Smooth muscle cell (in vitro differentiated cells): ENCODE results near the gene RTP3. TPM values are rescaled to one million over a fixed set of nuclear protein-coding genes. Genes with fewer than 3 reads are reported as not detected.
"Not testable (repeated sequence)": the region's sequence is repeated elsewhere in the genome, so short reads cannot be mapped to it uniquely, and the experiment has no call there.

Experiments used
- DNase-seq: peaks from one replicate; lab custom pipeline; 2025; ENCODE audit not compliant: unreplicated experiment; lab: John Stamatoyannopoulos, UW
- H2AFZ ChIP-seq: fragments of 200-600 bp; sonication (generic); 2 replicates; pipeline ENCODE4 v1.6.0; 2016; ENCODE audit warnings: antibody characterized with exemption, low read depth, mild to moderate bottlenecking
- H3F3A ChIP-seq: fragments of 200-600 bp; sonication (generic); 2 replicates; pipeline ENCODE4 v1.6.0; 2017; ENCODE audit warnings: antibody characterized with exemption, low read depth
- H3K27ac ChIP-seq: fragments of 200-600 bp; sonication (generic); 2 replicates; pipeline ENCODE4 v1.5.1; 2016; ENCODE audit warnings: low read depth, mild to moderate bottlenecking
- H3K27me3 ChIP-seq: fragments of 200-600 bp; sonication (generic); 2 replicates; pipeline ENCODE4 v1.6.1; 2016; ENCODE audit warnings: low read depth, mild to moderate bottlenecking
- H3K36me3 ChIP-seq: fragments of 200-600 bp; sonication (generic); 2 replicates; pipeline ENCODE4 v1.5.1; 2016; ENCODE audit warnings: low read depth
- H3K4me1 ChIP-seq: fragments of 200-600 bp; sonication (generic); 2 replicates; pipeline ENCODE4 v1.5.1; 2016; ENCODE audit warnings: low read depth
- H3K4me2 ChIP-seq: fragments of 200-600 bp; sonication (generic); 2 replicates; pipeline ENCODE4 v1.6.0; 2016; ENCODE audit warnings: mild to moderate bottlenecking
- H3K4me3 ChIP-seq: fragments of 200-600 bp; sonication (generic); 2 replicates; pipeline ENCODE4 v1.5.1; 2016; ENCODE audit warnings: mild to moderate bottlenecking
- H3K79me2 ChIP-seq: fragments of 200-600 bp; sonication (generic); 2 replicates; pipeline ENCODE4 v1.6.0; 2016; ENCODE audit warnings: low read depth, mild to moderate bottlenecking
- H3K9ac ChIP-seq: fragments of 200-600 bp; sonication (generic); 2 replicates; pipeline ENCODE4 v1.6.0; 2016; ENCODE audit warnings: low read depth
- H3K9me3 ChIP-seq: fragments of 200-600 bp; sonication (generic); replicated peaks from 2 replicates; pipeline ENCODE4 v1.5.1; 2016; ENCODE audit warnings: low read depth
- H4K20me1 ChIP-seq: fragments of 200-600 bp; sonication (generic); 2 replicates; pipeline ENCODE4 v1.6.0; 2016; ENCODE audit warnings: low read depth
- WGBS: methylation state at CpG from one replicate; pipeline ENCODE4 v1.1.7; 2016; ENCODE audit warnings: low lambda C conversion rate; 5-methylcytosine and 5-hydroxymethylcytosine counted together
- polyA plus RNA-seq: library from polyadenylated mRNA; unstranded; fragments of >200 nt; fragmentation: Nextera tagmentation; extraction: Ambion mirVana; gene quantifications from 2 replicates; pipeline ENCODE4 v1.2.1, GENCODE V29; 2016
- total RNA-seq: library from RNA; depleted of rRNA; stranded (reverse); fragments of >200 nt; gene quantifications from 2 replicates; pipeline ENCODE4 v1.2.3, GENCODE V29; 2014
- TF ChIP-seq, protein P1 (sequence below): fragments of 200-600 bp; sonication (generic); IDR thresholded peaks from 2 replicates; pipeline ENCODE4 v1.5.1; 2017; ENCODE audit warnings: borderline replicate concordance, mild to moderate bottlenecking, antibody characterized with exemption; ENCODE audit not compliant: insufficient read depth, poor library complexity, severe bottlenecking

RTP3 gene
- total and polyA plus RNA-seq, 2 experiments from 2014 or later, result 0.19 TPM; not detected in 1

DNA sequence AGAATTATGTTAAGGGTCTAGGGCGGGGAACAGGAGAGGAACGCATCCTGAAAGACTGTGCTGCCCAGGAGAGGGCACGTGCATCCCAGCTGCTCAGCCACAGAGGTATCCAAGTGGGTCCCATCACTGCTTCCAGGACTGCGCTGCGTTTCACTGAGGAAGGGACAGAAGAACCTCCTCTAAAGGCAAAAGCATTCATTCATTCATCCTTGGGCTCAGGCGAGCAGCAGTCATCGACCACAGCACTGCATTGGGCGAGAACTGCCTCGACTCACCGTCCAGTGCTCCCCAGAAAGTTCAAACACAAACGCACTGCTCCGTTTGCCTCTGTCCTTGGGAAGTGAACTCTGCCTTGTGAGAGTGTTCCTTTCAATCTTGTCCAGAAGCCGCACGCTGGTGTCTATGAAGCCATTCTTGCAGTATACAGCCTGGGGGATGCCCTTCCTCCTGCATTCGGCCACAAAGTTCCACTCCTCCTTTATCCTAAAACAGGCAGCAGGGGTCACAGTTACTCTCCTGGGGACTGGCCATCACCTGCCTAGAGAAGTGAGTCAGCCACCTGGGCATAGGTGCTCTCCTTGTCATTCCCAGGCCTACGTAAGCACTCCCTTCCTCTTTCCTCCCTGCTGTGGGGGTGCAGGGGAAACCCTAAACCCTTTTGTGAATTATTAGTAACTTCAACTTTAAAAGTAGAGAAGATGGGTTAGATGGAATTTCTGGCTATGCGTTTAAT, 47.2 kb downstream of the RTP3 start:
- 90% methylated on average over 17 of the region's 17 CpGs for WGBS
- no peaks in the 10 kb centered on the region for H3K27me3 ChIP-seq
- H3K4me1 ChIP-seq, result no peaks in the 10 kb centered on the region
- H3K27ac ChIP-seq, result no peak overlapping the region
- no peaks in the 10 kb centered on the region for H3K36me3 ChIP-seq
- no peaks in the 10 kb centered on the region for H3F3A ChIP-seq
- H2AFZ ChIP-seq, result no peak overlapping the region
- TF ChIP-seq, protein P1, sequence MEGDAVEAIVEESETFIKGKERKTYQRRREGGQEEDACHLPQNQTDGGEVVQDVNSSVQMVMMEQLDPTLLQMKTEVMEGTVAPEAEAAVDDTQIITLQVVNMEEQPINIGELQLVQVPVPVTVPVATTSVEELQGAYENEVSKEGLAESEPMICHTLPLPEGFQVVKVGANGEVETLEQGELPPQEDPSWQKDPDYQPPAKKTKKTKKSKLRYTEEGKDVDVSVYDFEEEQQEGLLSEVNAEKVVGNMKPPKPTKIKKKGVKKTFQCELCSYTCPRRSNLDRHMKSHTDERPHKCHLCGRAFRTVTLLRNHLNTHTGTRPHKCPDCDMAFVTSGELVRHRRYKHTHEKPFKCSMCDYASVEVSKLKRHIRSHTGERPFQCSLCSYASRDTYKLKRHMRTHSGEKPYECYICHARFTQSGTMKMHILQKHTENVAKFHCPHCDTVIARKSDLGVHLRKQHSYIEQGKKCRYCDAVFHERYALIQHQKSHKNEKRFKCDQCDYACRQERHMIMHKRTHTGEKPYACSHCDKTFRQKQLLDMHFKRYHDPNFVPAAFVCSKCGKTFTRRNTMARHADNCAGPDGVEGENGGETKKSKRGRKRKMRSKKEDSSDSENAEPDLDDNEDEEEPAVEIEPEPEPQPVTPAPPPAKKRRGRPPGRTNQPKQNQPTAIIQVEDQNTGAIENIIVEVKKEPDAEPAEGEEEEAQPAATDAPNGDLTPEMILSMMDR, result no peak
- no peak overlapping the region for H3K4me3 ChIP-seq
- H4K20me1 ChIP-seq, result no peaks in the 10 kb centered on the region
- H3K79me2 ChIP-seq, result no peaks in the 10 kb centered on the region
- H3K4me2 ChIP-seq, result no peak overlapping the region
- no peaks in the 10 kb centered on the region for H3K9me3 ChIP-seq
- DNase-seq, result no peak
- no peak overlapping the region for H3K9ac ChIP-seq

GRCh38 chr3:46545818-46546630, 48.2 kb downstream of the RTP3 start:
- Histone ChIP-seq H3K4me3 (no peak overlapping the region), H3F3A (no peaks in the 10 kb centered on the region), H3K9me3 (no peaks in the 10 kb centered on the region), H3K36me3 (no peaks in the 10 kb centered on the region), H3K4me1 (no peaks in the 10 kb centered on the region), H3K27me3 (no peaks in the 10 kb centered on the region), H2AFZ (no peak overlapping the region), H3K9ac (no peak overlapping the region), H4K20me1 (no peaks in the 10 kb centered on the region), H3K4me2 (no peak overlapping the region), H3K27ac (no peak overlapping the region), H3K79me2 (no peaks in the 10 kb centered on the region)
- TF ChIP-seq, protein P1, result no peak
- 77% methylated on average over 6 of the region's 6 CpGs for WGBS
- no peak for DNase-seq

DNA sequence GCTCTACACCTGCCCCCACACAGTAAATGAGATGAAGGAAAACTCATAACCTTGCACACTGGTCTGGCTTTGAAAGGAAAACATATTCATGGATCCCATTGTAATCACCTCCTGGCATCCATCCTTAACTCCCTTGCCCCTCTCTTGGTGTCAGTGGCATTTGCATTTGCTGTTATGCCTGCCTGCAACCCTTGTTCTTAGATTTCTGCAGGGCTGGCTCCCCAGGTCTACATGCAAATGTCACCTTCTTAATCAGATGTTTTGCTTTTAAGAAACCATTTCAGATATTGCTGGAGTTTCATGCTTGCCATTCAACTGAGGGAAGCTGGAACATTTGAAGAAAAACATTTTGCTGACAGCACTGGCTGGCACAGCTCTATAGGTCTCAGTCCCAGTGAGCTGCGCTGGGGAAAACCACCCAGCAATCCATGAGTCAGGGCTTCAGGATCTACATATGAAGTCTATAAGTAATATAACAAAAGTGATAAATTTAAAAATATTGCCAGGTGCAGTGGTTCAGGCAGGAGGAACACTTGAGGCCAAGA, 49.2 kb downstream of the RTP3 start:
- H3K27me3 ChIP-seq, result no peaks in the 10 kb centered on the region
- H2AFZ ChIP-seq, result no peak overlapping the region
- no peaks in the 10 kb centered on the region for H3K9me3 ChIP-seq
- H3K4me3 ChIP-seq, result no peak overlapping the region
- H3K79me2 ChIP-seq, result no peaks in the 10 kb centered on the region
- no peak overlapping the region for H3K9ac ChIP-seq
- H3K27ac ChIP-seq, result no peak overlapping the region
- H4K20me1 ChIP-seq, result no peaks in the 10 kb centered on the region
- TF ChIP-seq, protein P1, result no peak
- H3K4me1 ChIP-seq, result no peaks in the 10 kb centered on the region
- WGBS, result 83% methylated on average over 1 of the region's 1 CpG
- no peaks in the 10 kb centered on the region for H3F3A ChIP-seq
- no peak for DNase-seq
- H3K4me2 ChIP-seq, result no peak overlapping the region
- H3K36me3 ChIP-seq, result no peaks in the 10 kb centered on the region

GRCh38 chr3:46548611-46549010, 50.8 kb downstream of the RTP3 start:
- not testable (repeated sequence) for H3F3A ChIP-seq, DNase-seq, H3K4me3 ChIP-seq, H3K27ac ChIP-seq, H3K27me3 ChIP-seq, H3K9ac ChIP-seq, H4K20me1 ChIP-seq, H3K36me3 ChIP-seq, H3K4me1 ChIP-seq, H3K9me3 ChIP-seq, H3K79me2 ChIP-seq, H2AFZ ChIP-seq, H3K4me2 ChIP-seq
- WGBS, result 96% methylated on average over 3 of the region's 3 CpGs
